BE2C (cell line): ENCODE data around the gene SCAMP2.

Source experiments
- DNase-seq: peaks from one replicate; pipeline ENCODE4 v3.0.0-alpha.2; 2020
- H3K27me3 ChIP-seq: fragments of 250-450 bp; sonication (Bioruptor Pico); 2 replicates; pipeline ENCODE4 v1.5.1; 2020; ENCODE audit warnings: mild to moderate bottlenecking
- H3K36me3 ChIP-seq: fragments of 250-450 bp; sonication (Bioruptor Pico); 2 replicates; pipeline ENCODE4 v1.5.1; 2020; ENCODE audit warnings: mild to moderate bottlenecking
- H3K4me1 ChIP-seq: fragments of 250-450 bp; sonication (Bioruptor Pico); 2 replicates; pipeline ENCODE4 v1.5.1; 2020
- H3K4me3 ChIP-seq: 2 replicates; pipeline ENCODE4 v1.5.1; 2011; ENCODE audit warnings: low read depth, low read length
- H3K9me3 ChIP-seq: fragments of 250-450 bp; sonication (Bioruptor Pico); 2 replicates; pipeline ENCODE4 v1.5.1; 2020
- TF ChIP-seq, protein P1 (sequence below): IDR thresholded peaks from 2 replicates; pipeline ENCODE4 v1.5.1; 2012; ENCODE audit warnings: mild to moderate bottlenecking, low read depth, low read length

SCAMP2 gene

DNA sequence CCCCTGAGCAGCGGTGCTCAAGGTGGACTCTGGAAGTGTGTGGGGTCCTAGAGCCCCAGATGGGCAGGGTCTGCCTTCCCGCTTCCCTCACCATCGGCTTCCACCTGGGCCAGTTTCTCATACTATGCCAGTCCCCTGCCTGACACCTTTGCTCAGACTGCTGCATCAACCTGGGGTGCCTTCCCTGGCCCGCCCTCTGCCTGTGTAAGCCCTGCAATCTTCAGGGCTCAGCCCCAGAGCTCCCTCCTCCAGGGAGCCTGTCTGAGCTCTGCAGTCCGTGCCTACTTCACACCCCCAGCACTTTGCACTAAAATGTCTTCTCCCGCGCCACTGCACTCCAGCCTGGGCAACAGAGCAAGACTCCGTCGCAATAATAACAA is 78.2 kb downstream of the SCAMP2 start:
- H3K4me3 ChIP-seq: no peak overlapping the region
- TF ChIP-seq, protein P1, sequence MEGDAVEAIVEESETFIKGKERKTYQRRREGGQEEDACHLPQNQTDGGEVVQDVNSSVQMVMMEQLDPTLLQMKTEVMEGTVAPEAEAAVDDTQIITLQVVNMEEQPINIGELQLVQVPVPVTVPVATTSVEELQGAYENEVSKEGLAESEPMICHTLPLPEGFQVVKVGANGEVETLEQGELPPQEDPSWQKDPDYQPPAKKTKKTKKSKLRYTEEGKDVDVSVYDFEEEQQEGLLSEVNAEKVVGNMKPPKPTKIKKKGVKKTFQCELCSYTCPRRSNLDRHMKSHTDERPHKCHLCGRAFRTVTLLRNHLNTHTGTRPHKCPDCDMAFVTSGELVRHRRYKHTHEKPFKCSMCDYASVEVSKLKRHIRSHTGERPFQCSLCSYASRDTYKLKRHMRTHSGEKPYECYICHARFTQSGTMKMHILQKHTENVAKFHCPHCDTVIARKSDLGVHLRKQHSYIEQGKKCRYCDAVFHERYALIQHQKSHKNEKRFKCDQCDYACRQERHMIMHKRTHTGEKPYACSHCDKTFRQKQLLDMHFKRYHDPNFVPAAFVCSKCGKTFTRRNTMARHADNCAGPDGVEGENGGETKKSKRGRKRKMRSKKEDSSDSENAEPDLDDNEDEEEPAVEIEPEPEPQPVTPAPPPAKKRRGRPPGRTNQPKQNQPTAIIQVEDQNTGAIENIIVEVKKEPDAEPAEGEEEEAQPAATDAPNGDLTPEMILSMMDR: no peak
- no peaks in the 10 kb centered on the region for H3K9me3 ChIP-seq
- H3K36me3 ChIP-seq: peaks cover 22% of the 10 kb centered on the region
- H3K4me1 ChIP-seq: peaks cover 8% of the 10 kb centered on the region
- DNase-seq: no peak
- no peaks in the 10 kb centered on the region for H3K27me3 ChIP-seq

GRCh38 chr15:74794248-74794969 is 78.8 kb downstream of the SCAMP2 start:
- H3K36me3 ChIP-seq: peaks cover 17% of the 10 kb centered on the region

More at GRCh38 chr15:74794248-74794969, 78.8 kb downstream of the SCAMP2 start:
- H3K4me3 ChIP-seq: no peak overlapping the region
- no peak for DNase-seq
- H3K27me3 ChIP-seq: no peaks in the 10 kb centered on the region
- H3K4me1 ChIP-seq: peaks cover 13% of the 10 kb centered on the region
- TF ChIP-seq, protein P1: no peak
- H3K9me3 ChIP-seq: no peaks in the 10 kb centered on the region
